Sigmoid colon (tissue), 4 donors: ENCODE data around the gene E2F7.

Experiments used
- EP300 ChIP-seq, 4 donors: sonication (generic); formaldehyde crosslinking; IDR thresholded peaks; one replicate each; pipeline ENCODE4 v1.6.1; 2017; ENCODE audit warnings: antibody characterized with exemption in 4 of 4
- POLR2A ChIP-seq, 2 donors: fragments of 450-650 bp; IDR thresholded peaks; one replicate each; pipeline ENCODE4 v1.6.1; 2016; ENCODE audit warnings: antibody characterized with exemption in 2 of 2, mild to moderate bottlenecking in 2 of 2, moderate library complexity in 2 of 2
- POLR2AphosphoS5 ChIP-seq, 4 donors: sonication (generic); formaldehyde crosslinking; IDR thresholded peaks; one replicate each; pipeline ENCODE4 v1.6.1; 2017; ENCODE audit warnings: antibody characterized with exemption in 4 of 4
- TF ChIP-seq, protein P1 (sequence below), 4 experiments: fragments of 450-650 bp in 3 of 4; fragments of 200-600 bp in 1 of 4; IDR thresholded peaks; one replicate each; pipeline ENCODE4 v1.5.1; 2016 to 2019; ENCODE audit warnings: antibody characterized with exemption in 4 of 4, mild to moderate bottlenecking in 3 of 4, moderate library complexity in 2 of 4

DNA sequence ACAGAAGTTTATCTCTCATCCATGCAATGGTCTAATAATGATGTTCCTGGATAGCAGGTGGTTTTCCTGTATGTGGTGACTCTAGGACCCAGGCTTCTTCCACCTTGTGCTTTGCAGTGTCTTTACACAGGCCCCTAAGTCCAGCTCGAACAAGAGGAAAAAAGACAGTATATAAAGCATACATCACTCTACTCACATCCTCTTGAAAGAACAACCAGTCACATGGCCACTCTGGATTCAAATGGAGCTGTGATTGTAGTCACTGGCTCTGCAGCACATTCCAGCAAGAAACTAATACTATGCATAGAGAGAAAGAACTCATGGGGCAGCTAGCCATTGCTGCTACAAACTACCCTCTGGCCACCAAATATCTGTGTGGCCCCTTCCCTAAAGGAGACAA, 11.5 kb upstream of the E2F7 start:
- TF ChIP-seq, protein P1, sequence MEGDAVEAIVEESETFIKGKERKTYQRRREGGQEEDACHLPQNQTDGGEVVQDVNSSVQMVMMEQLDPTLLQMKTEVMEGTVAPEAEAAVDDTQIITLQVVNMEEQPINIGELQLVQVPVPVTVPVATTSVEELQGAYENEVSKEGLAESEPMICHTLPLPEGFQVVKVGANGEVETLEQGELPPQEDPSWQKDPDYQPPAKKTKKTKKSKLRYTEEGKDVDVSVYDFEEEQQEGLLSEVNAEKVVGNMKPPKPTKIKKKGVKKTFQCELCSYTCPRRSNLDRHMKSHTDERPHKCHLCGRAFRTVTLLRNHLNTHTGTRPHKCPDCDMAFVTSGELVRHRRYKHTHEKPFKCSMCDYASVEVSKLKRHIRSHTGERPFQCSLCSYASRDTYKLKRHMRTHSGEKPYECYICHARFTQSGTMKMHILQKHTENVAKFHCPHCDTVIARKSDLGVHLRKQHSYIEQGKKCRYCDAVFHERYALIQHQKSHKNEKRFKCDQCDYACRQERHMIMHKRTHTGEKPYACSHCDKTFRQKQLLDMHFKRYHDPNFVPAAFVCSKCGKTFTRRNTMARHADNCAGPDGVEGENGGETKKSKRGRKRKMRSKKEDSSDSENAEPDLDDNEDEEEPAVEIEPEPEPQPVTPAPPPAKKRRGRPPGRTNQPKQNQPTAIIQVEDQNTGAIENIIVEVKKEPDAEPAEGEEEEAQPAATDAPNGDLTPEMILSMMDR (IDR thresholded peaks at IDR 0.05) = no peak
- TF ChIP-seq POLR2A (IDR thresholded peaks at IDR 0.05) (no peak), POLR2AphosphoS5 (IDR thresholded peaks at IDR 0.05) (no peak), EP300 (IDR thresholded peaks at IDR 0.05) (no peak)
